H4 (cell line): ENCODE results near the gene TRAF7. TPM values are rescaled to one million over a fixed set of nuclear protein-coding genes. Genes with fewer than 3 reads are reported as not detected.

Source experiments
- DNase-seq: peaks from one replicate; pipeline ENCODE4 v3.0.0-alpha.2; 2015; ENCODE audit warnings: low spot score
- total RNA-seq: library from RNA; depleted of rRNA; stranded (reverse); fragments of >200 nt; shearing (Covaris generic); gene quantifications from 2 replicates; pipeline ENCODE4 v1.2.3, GENCODE V29; 2014

TRAF7 gene
- total RNA-seq, 1 experiment from 2014 or later: 71.0 TPM

DNA sequence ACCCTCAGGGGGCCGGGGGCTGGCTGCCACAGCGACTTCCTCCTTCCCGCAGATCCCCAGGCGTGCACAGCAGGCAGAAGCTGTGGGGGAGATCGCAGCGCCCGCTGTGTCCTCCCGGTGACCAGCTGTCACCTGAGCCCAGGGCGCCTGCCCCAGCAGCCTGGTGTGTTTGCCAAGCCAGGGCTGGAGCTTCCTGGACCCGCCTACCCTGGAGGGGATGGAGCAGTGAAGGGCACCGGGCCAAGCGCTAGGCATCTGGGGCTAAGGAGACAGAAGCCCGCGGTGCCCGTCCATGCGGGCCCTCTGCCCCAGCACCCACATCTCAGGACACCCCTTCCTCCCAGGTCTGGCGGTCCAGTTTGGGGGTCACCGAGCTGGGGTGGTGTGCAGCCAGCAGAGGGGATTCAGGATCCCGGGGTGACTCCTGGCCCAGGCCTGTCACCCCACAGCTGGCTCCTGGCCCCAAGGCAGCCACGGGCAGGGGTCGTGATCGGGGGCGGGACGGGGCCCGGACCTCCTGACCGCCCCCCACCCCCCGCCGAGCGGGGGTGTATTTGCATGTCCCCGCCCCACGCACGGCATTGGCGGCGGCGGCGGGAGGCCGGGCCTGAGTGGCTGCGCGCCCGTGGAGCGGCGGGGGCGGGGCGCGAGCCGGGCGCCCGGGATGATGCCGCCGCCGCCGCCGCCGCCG lies 7.5 kb upstream of the TRAF7 start, which contains the start of gene RAB26:
Gene RAB26, plus strand, starts transcription at position 645 of the 691 bp plus-strand sequence. CDS start 159 bp downstream, outside the sequence.
- peak; percentile 91 for DNase-seq

DNA sequence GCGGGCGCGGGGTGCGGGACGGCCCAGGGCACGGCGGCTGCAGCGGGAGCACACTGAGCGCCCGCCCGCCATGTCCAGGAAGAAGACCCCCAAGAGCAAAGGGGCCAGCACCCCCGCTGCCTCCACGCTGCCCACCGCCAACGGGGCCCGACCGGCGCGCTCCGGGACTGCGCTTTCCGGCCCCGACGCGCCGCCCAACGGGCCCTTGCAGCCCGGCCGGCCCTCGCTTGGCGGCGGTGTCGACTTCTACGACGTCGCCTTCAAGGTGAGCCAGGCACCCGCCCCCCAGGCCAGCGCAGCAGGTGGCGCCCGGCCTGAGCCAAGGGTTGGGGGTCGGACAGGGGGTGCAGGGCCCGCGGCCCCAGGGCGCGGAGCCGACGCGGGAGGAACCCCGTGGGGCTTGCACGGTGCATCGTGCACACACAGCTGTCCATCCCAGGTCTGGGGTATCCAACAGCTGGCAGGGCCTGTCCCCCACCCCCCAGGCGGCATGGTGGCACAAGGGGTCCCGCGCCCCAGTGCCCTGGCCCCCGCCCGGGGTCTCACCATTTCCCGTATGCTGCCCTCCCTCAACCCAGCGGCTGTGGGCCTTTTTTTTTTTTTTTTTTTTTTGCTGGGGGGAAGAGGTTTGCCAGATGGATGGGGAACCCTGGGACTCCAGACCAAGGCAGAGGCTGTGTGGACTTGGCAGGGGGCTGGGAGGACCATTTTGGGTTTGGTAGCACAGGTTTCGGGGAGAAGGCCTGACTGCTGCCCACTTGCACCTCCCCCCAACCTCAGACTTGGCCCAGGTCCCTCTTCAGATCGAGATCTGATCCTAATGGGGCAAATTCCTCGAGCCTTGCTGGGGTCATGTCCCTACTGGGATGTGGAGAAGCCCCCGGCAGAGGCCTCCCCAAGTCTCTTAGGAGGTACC lies 6.6 kb upstream of the TRAF7 start:
- no peak for DNase-seq

DNA sequence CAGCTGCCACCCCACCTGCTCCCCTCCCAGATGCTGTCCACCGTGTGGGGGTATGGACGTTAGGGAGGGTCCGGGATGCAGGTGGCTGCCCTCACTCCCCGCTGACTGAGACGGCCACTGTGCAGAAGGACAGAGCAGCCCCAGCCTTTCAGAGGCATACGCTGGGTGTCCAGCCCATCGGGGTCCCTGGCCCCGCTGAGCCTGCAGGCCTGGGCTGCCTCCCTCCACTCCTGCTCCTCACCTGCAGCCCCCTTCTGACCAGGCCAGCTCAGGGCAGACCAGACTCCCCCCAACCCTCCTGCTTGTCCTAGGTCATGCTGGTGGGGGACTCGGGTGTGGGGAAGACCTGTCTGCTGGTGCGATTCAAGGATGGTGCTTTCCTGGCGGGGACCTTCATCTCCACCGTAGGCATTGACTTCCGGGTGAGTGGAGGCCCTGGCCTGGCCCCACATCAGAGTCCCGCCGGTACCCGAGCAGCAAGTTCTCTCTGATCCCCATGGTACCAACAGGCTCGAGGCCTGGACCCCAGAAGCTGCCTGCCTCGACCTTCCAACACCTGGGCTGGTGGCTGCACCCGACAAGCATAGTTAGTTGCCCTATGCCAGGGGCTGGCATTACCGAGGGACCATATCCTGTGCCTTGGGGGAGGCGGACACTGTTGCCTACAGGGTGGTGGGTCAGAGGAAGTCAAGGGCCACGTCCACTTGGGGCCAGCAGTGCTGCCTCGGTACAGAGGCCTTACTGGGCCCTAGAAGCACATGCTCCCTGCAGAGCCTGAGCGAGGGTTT lies 5.8 kb upstream of the TRAF7 start:
- no peak for DNase-seq

DNA sequence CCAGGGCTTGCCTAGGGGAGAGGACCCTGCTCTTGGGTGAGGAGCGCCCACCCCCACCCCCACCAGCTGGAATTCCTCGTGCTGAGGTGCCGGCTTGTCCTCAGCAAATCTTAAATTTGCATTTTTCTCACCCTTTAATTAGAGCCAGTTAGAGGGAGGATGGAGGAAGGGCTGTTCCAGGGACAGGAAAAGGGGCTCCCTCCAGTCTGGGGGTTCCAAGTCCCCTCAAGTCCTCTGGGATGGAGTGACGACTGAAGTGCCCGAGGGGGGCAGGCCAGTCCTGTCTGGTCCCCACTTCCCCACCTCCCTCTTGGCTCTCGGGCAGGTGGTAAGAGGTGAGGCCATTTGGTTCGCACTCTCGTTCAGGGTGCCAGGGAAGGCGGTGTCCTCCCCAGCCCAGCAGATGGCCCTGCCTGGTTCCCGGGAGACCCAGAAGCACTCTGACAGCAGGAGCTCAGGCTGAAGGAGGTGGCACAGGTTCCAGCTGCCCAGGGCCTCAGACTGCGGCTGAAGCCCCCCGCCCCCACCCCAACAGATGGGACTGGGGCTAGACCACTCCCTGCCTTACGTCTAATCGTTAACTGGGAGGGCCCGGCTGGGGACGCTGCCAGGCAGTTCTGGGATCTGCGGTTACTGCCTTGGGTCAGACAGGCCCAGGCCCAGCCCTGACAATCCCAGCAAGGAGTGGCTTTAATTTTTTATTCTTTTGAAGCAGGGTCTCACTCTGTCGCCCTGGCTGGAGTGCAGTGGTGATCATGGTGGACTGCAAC lies 5.0 kb upstream of the TRAF7 start:
- peak; percentile 70 for DNase-seq

DNA sequence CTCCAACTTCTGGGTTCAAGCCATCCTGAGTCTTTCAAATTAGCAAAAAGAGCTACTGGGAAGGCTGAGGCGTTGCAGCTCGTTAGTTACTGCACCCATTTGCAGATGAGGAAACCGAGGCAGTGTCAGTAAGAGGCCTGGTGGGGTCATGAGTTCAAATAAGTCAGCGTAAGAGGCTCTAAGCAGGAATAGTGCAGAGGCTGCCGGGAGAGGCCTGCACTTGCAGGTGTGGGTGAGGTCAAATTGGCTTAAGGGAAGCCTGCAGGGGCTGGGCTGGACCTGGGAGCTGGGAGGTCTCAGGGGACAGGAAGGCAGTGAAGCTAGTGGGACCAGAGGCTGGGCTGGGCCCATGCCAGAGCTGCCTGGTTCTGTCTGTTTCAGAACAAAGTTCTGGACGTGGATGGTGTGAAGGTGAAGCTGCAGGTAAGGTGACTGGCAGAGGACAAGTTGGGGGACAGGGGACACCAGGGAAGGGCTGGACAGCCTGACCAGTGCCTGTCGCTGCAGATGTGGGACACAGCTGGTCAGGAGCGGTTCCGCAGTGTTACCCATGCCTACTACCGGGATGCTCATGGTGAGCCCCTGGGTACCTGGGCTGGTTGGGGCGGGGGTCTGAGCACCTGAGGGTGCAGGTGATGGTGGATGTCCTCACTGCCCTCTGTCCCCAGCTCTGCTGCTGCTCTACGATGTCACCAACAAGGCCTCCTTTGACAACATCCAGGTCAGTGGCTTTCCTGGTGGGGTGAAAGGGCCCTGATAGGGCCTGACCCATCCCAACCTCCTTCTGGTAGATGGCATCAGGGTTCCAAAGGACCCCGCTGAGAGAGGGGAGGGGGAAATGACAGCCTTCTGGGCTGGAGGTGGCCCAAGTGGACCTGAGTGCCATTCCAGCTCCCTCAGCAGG lies 4.1 kb upstream of the TRAF7 start:
- no peak for DNase-seq

DNA sequence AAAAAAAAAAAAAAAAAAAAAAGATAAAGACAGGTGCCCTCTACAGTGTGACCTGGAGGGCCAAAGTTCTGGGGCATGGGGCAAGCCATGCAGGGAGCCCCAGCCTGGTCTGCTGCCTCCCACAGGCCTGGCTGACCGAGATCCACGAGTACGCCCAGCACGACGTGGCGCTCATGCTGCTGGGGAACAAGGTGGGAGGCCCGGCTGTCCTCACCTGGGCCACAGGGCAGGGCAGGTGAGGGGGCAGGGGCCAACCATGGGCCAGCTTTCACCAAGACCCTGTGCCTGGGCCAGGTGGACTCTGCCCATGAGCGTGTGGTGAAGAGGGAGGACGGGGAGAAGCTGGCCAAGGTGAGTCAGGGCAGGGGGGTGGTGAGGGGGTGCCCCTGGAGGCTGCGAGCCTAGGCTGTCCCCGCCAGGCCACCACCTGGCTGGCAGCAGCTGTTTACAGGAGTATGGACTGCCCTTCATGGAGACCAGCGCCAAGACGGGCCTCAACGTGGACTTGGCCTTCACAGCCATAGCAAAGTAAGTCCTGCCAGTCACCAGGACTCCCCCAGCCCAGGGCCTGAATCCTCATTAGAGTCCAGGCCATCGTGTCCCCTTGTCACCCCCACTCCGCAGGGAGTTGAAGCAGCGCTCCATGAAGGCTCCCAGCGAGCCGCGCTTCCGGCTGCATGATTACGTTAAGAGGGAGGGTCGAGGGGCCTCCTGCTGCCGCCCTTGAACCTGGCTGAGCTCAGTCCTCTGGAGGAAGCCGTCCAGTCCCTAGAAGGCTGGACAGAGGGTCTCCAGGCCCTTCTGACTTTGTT lies 2.7 kb upstream of the TRAF7 start:
- DNase-seq: no peak

DNA sequence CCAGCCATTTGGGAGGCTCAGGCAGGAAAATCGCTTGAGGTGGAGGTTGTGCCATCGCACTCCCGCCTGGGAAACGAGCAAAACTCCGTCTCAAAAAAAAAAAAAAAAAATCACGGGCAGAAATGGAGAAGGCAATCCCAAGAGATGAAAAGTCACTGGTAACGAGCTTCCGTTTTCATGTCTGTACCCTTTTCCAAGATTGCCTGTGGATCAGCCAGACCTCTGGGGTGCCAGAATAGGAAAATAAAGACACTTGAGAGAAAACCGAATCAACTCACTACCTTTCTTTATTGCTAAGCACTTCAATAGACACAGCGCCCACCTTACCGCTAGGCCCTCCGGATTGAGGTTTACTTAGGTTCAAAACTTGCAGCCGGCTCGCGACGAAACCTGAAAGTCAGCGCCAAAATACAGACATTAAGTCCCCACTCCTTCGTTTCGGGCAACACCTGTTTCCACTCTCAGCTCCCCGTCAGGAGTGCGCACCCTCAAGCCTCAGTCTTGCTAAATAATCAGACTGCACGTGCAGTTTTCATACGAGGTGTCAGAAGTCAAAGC lies 970 bp upstream of the TRAF7 start:
- no peak for DNase-seq

DNA sequence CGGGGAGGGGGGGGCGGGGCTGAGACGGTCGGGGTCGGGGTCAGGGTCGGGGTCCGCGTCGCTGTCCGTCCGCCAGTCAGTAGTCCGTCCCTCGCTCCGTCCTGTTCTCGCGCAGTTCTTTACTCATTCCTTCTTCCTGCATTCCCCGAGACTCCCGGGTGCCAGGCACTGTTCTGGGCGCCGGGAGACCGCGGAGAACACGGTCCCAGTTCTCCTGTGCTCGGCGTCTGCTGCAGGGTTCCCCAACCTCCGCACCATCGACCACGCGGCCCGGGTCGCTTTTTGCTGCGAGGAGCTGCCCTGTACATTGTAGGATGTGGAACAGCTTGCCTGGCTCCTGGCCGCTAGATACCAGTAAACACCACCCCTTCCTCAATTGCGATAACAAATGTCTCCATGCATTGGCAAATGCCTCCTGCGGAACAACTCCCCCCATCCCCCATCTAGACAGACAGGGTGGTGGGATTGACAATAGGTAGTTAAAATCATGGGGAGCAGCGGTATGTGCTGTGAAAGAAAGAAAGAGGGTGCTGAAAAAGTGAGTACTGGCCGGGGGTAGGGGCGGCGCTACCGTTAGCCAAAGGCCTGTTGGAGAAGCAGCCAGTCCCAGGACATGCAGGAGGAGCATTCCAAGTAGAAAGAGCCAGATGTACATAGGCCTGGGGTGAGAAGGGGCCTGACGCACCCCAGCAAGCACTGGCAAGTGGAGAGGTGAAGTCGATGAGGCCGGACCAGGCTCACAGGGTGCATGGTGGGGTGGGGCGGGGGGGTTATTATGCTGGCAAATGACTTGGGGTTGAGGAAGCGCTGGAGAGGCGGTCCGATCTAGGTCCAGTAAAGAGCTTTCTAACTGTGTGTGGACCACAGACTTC lies 631 bp downstream of the TRAF7 start:
- no peak for DNase-seq

DNA sequence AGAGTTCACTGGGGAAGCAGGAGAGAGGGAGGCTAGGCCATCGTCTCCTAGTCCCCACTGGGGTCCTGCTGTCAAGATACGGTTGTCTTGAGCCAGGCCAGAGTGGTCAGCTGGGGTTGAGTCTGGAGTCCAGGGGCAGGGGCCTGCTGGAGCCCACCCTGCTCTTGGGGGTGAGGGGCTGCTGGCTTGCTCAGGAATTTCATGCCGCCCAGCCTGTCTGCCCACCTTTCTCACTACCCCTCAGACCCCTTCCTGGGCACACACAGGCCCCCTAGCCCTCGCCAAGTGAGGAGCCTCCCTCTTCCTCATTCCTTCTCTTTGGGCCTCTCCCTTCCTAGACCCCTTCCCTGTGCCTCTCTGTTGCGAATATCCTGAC lies 1.3 kb downstream of the TRAF7 start:
- no peak for DNase-seq

DNA sequence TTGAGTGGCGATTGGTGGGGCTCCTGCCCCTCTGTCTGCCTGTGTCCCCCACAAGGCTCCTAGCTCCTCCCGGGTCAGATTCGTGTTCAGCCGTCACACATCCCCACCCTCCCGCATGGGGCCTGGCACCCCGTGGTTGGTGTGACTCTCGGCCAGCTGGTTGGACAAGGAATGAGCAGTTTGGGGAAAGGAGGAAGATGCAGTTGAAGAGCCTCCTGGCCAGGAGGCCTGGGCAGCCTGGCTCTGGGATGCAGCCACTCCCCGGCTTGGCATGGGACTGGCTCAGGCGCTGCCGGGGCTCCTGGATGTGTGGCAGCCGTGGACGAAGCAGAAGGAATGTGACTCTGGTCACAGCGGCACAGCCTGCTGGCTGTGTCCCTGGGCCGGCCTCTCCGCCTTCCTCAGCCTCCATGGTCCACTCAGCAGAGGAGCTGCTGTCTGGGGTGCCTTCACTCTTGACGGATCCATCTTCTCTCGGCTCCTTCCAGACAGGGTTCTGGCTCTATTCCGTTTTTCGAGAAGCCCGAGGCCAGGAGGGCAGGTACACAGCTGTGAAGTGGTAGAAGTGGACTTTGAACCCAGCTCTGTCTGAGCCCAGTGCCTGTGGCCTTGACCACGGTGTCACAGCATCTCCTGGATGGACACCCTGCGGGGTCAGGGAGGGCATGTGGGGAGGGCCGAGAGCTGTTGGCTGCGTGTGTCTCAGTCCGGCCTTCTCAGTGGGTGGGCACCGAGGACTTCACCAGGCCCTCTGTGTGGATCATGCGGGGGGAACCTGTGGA lies 2.1 kb downstream of the TRAF7 start:
- DNase-seq: no peak

DNA sequence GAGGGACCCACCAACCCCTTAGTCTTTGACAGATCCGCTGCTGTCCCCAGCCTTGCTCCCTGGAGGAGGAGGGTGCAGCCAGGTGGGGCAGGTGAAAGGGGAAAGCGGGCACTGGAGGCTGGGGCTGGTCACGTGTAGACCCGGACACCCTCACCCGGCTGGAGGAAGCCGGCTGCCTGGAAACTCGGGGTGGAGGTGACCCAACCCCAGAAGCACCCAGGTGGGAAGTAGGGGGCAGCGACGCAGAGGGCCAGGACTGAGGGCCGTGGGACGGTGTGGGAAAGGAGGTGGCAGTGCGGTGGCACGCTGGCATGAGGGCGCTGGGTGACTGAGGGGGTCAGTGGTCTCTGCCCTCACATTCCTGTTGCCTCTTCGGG lies 2.7 kb downstream of the TRAF7 start:
- no peak for DNase-seq

DNA sequence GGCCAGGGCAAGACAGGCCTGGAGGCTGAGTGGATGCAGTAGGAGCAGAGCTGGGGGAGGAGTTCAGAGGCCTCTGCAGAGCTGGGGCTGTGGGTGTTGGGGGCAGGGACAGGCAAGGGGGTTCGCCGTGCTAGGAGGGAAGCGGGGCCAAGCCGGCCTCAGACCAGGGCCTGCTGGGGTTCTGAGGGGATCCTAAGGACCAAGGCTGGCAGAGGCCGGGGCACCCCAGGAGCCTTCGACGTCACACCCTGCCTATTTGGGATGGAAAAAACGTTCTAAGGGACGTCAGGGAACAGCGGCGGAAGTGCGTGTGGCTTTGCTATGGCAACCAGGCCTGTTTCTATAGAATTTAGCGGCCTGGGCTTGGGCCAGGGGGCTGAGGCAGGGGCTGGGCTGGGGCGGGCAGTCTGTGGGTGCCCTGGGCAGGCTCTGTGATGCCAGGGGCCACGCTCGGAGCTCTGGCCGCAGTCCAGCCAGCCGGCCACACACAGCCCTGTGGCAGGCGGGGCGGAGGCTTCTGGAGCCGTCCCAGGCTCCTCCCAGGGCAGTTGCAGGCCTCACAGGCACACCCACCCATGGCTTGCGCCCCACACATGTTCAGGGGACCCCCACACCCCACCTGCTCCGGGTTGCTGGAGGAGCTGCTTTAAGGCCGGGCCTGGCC lies 3.7 kb downstream of the TRAF7 start:
- DNase-seq: no peak

DNA sequence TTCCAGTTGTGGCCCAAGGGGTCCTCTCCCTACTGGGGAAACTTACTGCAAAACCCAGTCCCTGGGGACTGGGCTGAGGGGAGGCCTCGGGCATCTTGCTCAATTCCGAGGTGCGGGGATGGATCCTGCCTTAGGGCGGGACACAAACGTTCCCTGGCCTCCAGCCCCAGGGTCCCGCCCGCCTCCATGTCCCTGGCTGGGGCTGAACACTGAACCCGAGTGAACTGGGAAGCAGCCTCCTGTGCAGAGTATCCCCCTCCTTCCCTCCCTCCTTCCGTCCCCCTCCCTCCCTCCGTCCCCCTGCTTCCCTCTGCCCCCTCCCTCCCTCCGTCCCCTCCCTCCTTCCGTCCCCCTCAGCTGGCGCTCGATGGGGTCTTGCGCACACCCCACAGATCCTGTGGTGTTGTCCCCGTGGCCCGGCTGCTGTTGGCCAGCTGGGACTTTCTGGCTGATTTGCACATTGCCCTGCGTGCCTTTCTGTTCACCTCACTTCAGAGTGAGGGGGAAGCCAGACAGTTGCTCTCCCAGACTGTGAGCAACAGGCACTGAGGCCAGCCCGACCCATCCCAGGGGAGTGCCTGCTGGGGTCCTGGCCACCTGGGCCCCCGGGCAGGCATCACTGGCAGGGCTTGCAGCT lies 5.5 kb downstream of the TRAF7 start:
- no peak for DNase-seq

DNA sequence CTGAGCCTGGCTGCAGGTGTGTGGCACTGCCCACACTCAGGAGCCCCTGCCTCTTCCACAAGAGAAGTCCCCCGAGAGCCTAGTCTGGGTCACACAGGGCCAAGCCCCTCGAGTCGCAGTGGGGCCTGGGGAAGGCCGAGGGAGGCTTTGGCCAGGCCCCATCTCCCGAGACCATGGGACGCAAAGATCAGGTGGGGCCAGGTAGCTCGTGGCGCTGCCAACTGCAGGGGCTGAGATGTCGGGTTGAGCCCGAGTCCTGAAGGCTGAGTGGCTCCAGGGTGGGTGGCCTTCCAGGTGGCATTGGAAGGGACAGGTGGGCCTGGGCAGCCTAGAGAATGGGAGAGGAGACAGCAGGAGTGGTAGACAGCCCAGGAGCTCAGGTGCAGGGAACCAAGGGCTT lies 6.3 kb downstream of the TRAF7 start:
- DNase-seq: no peak

DNA sequence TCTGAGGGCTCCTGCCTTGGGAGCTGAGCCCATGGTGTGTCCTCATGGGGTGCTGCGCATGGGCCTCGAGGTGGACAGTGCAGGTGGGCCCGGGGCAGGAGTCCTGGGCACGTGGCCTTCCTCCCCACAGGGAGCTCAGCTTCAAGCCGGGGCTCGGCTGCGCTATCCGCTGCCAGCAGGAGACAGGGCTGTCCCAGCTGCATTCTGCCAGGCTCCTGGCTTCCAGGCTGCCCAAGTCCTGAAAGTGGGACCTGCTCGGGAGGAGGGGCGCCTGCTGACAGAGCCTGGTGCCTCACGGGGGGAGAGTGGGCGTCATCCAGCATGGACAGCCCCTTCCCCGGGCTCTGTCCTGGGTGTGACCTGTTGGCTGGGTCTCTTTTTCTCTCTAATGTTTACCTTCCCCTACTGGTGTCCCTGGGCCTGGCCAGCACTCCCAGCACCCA lies 7.1 kb downstream of the TRAF7 start:
- no peak for DNase-seq

DNA sequence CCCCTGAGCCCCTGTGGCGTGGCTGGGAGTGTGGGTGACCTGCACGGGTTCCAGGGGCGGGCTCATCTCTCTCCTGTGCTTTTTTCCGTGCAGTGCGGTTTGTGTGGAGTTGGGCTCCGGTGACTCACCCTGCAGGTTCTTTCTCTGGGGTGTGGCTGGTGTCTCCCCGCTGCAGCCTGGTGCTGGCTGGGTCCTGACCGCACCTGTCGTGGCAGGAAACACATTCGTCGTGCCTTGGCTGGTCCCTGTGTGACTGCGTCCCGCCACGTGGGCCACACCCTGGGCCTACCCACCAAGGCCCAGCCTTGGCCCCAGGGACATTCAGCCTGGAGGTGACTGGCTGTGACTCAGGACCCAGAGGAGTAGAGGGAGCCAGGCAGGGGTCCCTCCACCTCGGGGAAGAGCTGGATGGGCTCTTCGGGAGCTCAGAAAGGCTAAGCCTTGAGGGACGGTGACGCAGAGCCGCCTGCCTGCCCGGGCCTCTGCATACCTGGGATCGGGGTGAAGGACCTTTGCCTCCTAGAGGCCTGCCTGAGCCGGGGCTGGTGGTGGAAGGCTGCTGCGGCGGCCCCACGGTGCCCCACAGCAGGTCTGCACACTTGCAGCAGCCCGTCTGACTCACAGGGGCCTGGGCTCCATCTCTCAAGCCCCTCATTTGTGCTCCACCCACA lies 7.8 kb downstream of the TRAF7 start:
- DNase-seq: no peak
